GM11168 (cell line): ENCODE data around the gene C2CD3.

Experiments used
- in situ Hi-C: fragments of 300-500 bp; cut with MboI; formaldehyde crosslinking; loops from one replicate; pipeline ENCODE4 v1.12.0; 2022; ENCODE audit warnings: low sequenced_read_pairs; ENCODE audit not compliant: unreplicated experiment

The C2CD3 gene

DNA sequence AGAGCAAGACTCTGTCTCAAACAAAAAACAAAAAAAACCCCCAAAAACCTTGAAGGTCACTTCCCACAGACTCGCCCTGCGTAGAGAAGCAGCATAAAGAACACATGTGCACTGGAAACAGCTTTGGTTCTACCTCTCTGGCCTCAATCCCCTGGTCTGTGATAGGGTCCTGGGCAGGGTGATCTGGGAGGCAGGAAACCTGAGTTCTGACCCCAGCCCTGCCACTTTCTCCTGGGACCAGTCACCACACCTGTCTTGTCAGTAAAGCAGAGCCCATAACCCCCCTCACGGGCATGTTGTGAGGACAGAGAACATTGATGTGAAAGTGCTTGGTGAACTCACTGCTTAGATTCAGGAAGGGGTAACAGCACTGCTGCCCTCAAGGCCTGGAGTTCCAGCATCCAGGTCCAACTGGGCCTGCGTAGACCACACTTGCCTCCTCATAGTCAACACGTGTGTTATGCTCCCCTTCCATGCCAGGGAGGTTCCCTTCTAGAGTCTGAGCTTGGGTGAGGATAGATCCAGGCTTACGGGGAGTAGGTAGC lies 199.6 kb downstream of the C2CD3 start:
- in situ Hi-C loops, result no loop called here

DNA sequence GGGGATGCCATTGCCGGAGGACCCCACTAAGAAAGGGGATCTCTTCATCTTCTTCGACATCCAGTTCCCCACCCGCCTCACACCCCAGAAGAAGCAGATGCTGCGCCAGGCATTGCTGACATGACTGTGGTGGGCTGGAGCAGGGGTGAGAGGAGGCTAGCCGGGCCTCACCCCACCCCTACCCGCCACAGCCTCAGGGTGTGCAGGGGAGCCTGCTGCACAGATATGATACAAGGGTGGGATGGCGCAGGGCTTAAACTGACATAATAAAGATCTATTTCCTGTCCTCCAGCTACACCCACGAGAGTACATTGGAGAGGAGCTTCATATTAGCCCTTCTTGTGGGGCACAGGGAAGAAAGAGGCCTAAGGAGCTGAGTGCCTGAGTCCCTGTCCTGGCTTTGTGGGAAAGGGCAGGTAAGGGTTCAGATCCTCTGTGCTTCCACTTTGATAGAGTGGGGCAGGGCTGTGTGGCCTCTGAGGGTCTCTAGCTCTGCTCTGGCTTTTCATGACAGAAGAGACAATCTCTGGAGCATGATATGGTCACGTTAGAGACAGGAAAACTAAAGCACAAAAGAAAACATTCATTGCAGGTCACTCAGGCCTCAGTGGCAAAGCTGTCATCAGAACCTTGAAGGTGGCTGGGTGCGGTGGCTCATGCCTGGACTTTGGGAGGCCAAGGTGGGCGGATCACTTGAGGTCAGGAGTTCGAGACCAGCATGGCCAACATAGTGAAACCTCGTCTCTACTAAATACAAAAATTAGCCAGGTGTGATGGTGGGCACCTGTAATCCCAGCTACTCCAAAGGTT lies 200.6 kb downstream of the C2CD3 start:
- in situ Hi-C loops, result no loop called here

GRCh38 chr11:73969091-73969490 lies 201.7 kb downstream of the C2CD3 start:
- in situ Hi-C loops, result no loop called here

DNA sequence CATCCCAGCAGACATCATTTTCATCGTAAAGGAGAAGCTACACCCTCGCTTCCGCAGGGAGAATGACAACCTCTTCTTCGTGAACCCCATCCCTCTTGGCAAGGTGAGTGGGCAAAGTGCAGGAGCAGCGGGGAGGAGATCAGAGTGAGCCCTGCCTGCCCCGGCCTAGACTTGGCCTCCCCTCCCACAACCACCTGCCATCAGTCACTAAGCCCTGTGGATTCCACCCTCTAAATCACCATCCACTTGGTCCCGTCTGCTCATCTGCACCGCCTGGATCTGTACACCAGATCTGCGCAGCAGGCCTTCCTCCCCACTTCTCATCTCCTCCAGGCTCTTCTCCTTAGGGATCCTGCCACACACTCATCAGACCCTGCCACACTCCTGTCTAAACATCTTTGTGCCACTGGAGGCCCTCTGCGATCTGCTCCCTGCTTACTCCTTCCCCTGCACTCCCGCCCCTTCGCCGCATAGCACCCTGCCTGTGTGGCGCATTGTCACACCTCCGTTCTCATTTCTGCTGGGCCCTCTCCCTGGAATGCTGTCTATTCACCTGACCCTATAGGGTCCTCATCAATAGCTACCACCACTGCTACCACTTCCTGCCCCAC lies 202.3 kb downstream of the C2CD3 start:
- in situ Hi-C loops, result no loop called here

- in situ Hi-C loops, result no loop called here
Observed at GRCh38 chr11:73965764-73966121, 205.1 kb downstream of the C2CD3 start.

- in situ Hi-C loops, result no loop called here
Observed at GRCh38 chr11:73965076-73965763, 205.6 kb downstream of the C2CD3 start.

GRCh38 chr11:73963861-73964260 lies 206.9 kb downstream of the C2CD3 start:
- in situ Hi-C loops, result no loop called here
